ENCODE data around the gene BTN3A1. TPM values are rescaled to one million over a fixed set of nuclear protein-coding genes. Genes with fewer than 3 reads are reported as not detected.

Gene BTN3A1
- total and polyA plus RNA-seq, 10 of the 15 experiments (the other 5 are each of a cell fraction or from before 2014, with no cell fraction given) = 5.6 to 60.1 (median 16.1) TPM

DNA sequence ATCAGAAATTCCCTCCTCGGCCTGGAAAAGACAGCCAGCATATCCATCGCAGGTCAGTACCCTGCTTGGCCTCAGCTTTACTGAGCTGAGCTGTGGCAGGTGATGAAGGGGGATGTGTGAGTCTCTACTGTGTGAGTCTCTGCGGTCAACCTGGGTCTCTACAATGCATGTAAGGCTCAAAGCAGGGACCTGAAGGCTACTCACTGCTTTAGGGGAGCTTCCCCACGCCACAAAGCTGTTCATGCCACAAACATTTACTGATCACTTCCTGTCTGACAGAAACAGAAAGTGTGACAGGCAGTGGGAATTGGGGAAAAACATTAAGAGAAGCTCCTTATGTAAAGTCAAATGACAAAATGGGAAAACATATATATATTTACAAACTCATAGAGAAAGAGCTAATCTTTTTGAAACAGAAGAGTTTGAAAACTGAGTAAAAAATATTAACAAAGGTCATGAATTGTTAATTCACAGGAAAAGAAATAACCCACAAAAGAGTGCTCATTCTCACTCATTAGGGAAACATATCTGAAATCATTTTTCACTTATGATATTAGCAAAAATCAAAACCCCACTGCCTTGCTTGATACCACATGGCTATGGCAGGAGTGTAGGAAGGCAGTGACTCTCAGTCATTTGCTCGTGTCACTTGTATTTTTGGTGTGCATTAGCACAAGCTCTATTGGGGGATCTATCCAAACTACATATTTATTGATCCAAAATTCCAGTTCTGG, 44.0 kb downstream of the BTN3A1 start (continued):
- TF ChIP-seq ETV6 (conservative IDR thresholded peaks at IDR 0.05 in 1 of 2, IDR thresholded peaks at IDR 0.05 in 1 of 2; ENCODE audit: borderline replicate concordance in 1 of 2, low read depth in 1 of 2) = peak in 1 of 2 experiments; percentile 88; a peak in 2 of 4 replicates
- TF ChIP-seq HDGF (IDR thresholded peaks at IDR 0.05) = 0 out of 2 replicates have a peak, but pooled peaks have one; percentile 58
- TF ChIP-seq EED (IDR thresholded peaks at IDR 0.05; ENCODE audit: low read depth) = peak; percentile 92
- no peak for TF ChIP-seq E2F4 (IDR thresholded peaks at IDR 0.05; ENCODE audit: low read depth, low read length)
- peak; percentile 91 for TF ChIP-seq NFIC (IDR thresholded peaks at IDR 0.05; ENCODE audit: low read depth, low read length)
- TF ChIP-seq, protein P1, sequence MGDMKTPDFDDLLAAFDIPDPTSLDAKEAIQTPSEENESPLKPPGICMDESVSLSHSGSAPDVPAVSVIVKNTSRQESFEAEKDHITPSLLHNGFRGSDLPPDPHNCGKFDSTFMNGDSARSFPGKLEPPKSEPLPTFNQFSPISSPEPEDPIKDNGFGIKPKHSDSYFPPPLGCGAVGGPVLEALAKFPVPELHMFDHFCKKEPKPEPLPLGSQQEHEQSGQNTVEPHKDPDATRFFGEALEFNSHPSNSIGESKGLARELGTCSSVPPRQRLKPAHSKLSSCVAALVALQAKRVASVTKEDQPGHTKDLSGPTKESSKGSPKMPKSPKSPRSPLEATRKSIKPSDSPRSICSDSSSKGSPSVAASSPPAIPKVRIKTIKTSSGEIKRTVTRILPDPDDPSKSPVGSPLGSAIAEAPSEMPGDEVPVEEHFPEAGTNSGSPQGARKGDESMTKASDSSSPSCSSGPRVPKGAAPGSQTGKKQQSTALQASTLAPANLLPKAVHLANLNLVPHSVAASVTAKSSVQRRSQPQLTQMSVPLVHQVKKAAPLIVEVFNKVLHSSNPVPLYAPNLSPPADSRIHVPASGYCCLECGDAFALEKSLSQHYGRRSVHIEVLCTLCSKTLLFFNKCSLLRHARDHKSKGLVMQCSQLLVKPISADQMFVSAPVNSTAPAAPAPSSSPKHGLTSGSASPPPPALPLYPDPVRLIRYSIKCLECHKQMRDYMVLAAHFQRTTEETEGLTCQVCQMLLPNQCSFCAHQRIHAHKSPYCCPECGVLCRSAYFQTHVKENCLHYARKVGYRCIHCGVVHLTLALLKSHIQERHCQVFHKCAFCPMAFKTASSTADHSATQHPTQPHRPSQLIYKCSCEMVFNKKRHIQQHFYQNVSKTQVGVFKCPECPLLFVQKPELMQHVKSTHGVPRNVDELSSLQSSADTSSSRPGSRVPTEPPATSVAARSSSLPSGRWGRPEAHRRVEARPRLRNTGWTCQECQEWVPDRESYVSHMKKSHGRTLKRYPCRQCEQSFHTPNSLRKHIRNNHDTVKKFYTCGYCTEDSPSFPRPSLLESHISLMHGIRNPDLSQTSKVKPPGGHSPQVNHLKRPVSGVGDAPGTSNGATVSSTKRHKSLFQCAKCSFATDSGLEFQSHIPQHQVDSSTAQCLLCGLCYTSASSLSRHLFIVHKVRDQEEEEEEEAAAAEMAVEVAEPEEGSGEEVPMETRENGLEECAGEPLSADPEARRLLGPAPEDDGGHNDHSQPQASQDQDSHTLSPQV (IDR thresholded peaks at IDR 0.05) = no peak
- TF ChIP-seq, protein P2, sequence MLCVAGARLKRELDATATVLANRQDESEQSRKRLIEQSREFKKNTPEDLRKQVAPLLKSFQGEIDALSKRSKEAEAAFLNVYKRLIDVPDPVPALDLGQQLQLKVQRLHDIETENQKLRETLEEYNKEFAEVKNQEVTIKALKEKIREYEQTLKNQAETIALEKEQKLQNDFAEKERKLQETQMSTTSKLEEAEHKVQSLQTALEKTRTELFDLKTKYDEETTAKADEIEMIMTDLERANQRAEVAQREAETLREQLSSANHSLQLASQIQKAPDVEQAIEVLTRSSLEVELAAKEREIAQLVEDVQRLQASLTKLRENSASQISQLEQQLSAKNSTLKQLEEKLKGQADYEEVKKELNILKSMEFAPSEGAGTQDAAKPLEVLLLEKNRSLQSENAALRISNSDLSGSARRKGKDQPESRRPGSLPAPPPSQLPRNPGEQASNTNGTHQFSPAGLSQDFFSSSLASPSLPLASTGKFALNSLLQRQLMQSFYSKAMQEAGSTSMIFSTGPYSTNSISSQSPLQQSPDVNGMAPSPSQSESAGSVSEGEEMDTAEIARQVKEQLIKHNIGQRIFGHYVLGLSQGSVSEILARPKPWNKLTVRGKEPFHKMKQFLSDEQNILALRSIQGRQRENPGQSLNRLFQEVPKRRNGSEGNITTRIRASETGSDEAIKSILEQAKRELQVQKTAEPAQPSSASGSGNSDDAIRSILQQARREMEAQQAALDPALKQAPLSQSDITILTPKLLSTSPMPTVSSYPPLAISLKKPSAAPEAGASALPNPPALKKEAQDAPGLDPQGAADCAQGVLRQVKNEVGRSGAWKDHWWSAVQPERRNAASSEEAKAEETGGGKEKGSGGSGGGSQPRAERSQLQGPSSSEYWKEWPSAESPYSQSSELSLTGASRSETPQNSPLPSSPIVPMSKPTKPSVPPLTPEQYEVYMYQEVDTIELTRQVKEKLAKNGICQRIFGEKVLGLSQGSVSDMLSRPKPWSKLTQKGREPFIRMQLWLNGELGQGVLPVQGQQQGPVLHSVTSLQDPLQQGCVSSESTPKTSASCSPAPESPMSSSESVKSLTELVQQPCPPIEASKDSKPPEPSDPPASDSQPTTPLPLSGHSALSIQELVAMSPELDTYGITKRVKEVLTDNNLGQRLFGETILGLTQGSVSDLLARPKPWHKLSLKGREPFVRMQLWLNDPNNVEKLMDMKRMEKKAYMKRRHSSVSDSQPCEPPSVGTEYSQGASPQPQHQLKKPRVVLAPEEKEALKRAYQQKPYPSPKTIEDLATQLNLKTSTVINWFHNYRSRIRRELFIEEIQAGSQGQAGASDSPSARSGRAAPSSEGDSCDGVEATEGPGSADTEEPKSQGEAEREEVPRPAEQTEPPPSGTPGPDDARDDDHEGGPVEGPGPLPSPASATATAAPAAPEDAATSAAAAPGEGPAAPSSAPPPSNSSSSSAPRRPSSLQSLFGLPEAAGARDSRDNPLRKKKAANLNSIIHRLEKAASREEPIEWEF (IDR thresholded peaks at IDR 0.05; ENCODE audit: insufficient replicate concordance, low read depth, low read length) = no peak
- TF ChIP-seq FOXM1 (IDR thresholded peaks at IDR 0.05; ENCODE audit: low read depth, low read length) = peak; percentile 55; the same call in 1 of the 2 replicates
- peak; percentile 45; the same call in 1 of the 2 replicates for TF ChIP-seq CHD2 (IDR thresholded peaks at IDR 0.05; ENCODE audit: borderline replicate concordance, low read depth, low read length)
- TF ChIP-seq, protein P3, sequence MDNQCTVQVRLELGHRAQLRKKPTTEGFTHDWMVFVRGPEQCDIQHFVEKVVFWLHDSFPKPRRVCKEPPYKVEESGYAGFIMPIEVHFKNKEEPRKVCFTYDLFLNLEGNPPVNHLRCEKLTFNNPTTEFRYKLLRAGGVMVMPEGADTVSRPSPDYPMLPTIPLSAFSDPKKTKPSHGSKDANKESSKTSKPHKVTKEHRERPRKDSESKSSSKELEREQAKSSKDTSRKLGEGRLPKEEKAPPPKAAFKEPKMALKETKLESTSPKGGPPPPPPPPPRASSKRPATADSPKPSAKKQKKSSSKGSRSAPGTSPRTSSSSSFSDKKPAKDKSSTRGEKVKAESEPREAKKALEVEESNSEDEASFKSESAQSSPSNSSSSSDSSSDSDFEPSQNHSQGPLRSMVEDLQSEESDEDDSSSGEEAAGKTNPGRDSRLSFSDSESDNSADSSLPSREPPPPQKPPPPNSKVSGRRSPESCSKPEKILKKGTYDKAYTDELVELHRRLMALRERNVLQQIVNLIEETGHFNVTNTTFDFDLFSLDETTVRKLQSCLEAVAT (IDR thresholded peaks at IDR 0.05) = peak; percentile 72; the same call in 1 of the 2 replicates
- no peak for TF ChIP-seq IRF3 (IDR thresholded peaks at IDR 0.05)
